Neural cell (in vitro differentiated cells): ENCODE data around the gene PKNOX2.

Experiments
- EP300 ChIP-seq: fragments of 450-650 bp; conservative IDR thresholded peaks from 2 replicates; pipeline ENCODE4 v1.6.1; 2014; ENCODE audit warnings: antibody characterized with exemption, mild to moderate bottlenecking, moderate library complexity; ENCODE audit not compliant: poor library complexity, severe bottlenecking
- SMC3 ChIP-seq: fragments of 450-650 bp; conservative IDR thresholded peaks from 2 replicates; pipeline ENCODE4 v1.6.1; 2014; ENCODE audit warnings: antibody characterized with exemption, mild to moderate bottlenecking, moderate library complexity; ENCODE audit not compliant: poor library complexity
- TAF1 ChIP-seq: IDR thresholded peaks from 2 replicates; pipeline ENCODE4 v1.6.1; 2012; ENCODE audit warnings: low read depth
- TF ChIP-seq, protein P1 (sequence below): fragments of 450-650 bp; IDR thresholded peaks from 2 replicates; pipeline ENCODE4 v1.5.1; 2014; ENCODE audit warnings: antibody characterized with exemption, mild to moderate bottlenecking, moderate library complexity; ENCODE audit not compliant: poor library complexity, severe bottlenecking
- TF ChIP-seq, protein P2 (sequence below): IDR thresholded peaks from 2 replicates; pipeline ENCODE4 v1.6.1; 2012; ENCODE audit warnings: borderline replicate concordance

DNA sequence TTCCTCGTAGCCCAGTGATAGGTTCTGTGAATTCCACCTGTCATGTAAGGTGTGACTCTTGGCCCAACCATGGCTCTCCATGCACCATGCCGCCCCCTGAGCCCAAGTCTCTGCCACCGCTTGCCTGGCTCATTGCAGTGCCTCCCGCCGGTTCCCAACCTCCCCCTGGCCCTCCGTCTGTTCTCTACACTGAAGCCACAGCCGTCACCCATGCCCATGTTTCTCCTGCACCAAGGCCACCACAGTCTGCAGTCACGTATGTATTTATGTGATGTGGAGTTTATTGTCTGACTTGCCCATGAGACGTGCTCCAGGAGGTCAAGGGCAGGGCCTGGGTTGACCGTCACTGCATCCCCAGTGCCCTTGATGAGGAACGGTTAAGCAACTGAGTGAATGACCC, 35.9 kb downstream of the PKNOX2 start:
- TF ChIP-seq TAF1 (no peak), EP300 (no peak), SMC3 (no peak)
- TF ChIP-seq, protein P1, sequence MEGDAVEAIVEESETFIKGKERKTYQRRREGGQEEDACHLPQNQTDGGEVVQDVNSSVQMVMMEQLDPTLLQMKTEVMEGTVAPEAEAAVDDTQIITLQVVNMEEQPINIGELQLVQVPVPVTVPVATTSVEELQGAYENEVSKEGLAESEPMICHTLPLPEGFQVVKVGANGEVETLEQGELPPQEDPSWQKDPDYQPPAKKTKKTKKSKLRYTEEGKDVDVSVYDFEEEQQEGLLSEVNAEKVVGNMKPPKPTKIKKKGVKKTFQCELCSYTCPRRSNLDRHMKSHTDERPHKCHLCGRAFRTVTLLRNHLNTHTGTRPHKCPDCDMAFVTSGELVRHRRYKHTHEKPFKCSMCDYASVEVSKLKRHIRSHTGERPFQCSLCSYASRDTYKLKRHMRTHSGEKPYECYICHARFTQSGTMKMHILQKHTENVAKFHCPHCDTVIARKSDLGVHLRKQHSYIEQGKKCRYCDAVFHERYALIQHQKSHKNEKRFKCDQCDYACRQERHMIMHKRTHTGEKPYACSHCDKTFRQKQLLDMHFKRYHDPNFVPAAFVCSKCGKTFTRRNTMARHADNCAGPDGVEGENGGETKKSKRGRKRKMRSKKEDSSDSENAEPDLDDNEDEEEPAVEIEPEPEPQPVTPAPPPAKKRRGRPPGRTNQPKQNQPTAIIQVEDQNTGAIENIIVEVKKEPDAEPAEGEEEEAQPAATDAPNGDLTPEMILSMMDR, result no peak
- TF ChIP-seq, protein P2, sequence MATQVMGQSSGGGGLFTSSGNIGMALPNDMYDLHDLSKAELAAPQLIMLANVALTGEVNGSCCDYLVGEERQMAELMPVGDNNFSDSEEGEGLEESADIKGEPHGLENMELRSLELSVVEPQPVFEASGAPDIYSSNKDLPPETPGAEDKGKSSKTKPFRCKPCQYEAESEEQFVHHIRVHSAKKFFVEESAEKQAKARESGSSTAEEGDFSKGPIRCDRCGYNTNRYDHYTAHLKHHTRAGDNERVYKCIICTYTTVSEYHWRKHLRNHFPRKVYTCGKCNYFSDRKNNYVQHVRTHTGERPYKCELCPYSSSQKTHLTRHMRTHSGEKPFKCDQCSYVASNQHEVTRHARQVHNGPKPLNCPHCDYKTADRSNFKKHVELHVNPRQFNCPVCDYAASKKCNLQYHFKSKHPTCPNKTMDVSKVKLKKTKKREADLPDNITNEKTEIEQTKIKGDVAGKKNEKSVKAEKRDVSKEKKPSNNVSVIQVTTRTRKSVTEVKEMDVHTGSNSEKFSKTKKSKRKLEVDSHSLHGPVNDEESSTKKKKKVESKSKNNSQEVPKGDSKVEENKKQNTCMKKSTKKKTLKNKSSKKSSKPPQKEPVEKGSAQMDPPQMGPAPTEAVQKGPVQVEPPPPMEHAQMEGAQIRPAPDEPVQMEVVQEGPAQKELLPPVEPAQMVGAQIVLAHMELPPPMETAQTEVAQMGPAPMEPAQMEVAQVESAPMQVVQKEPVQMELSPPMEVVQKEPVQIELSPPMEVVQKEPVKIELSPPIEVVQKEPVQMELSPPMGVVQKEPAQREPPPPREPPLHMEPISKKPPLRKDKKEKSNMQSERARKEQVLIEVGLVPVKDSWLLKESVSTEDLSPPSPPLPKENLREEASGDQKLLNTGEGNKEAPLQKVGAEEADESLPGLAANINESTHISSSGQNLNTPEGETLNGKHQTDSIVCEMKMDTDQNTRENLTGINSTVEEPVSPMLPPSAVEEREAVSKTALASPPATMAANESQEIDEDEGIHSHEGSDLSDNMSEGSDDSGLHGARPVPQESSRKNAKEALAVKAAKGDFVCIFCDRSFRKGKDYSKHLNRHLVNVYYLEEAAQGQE, result no peak
